HCT116 (cell line): ENCODE measurements around the gene PWWP2B. TPM values are rescaled to one million over a fixed set of nuclear protein-coding genes. Genes with fewer than 3 reads are reported as not detected.

Experiments used
- ATAC-seq: fragments of 200-7000 bp; cut with Tn5 transposase; 2 replicates; pipeline ENCODE4 v1.9.1; 2020; ENCODE audit warnings: mild to moderate bottlenecking, moderate library complexity
- BruUV-seq: library from RNA; stranded (reverse); fragments of 400-500 nt; replicated peaks from 2 replicates; lab custom pipeline; 2021; lab: Mats Ljungman, UMichigan
- CTCF ChIA-PET: fragments of 300-600 bp; sonication (Branson Sonifier 250); formaldehyde crosslinking; loops from one replicate; lab custom pipeline; 2021; ENCODE audit warnings: antibody characterized with exemption; lab: Charles Lee
- POLR2A ChIA-PET: fragments of 300-600, 350-600 bp; sonication (Branson Sonifier 250); formaldehyde crosslinking; loops from one replicate; lab custom pipeline; 2021; ENCODE audit warnings: antibody characterized with exemption; lab: Charles Lee
- RAD21 ChIA-PET, 2 experiments: fragments of 300-600 bp; sonication (Branson Sonifier 250); formaldehyde crosslinking; loops; one replicate each; lab custom pipeline; 2023; ENCODE audit warnings: low total read pairs in 2 of 2; ENCODE audit not compliant: uncharacterized antibody in 2 of 2, unreplicated experiment in 2 of 2, low non-redundant PET in 1 of 2; lab: Charles Lee
- DNase-seq: peaks from one replicate; pipeline ENCODE4 v3.0.0-alpha.2; 2010; ENCODE audit warnings: low read depth, low spot score
- H2AFZ ChIP-seq: fragments of 200-600 bp; shearing (Covaris generic), sonication (generic); 2 replicates; pipeline ENCODE4 v1.6.1; 2017; ENCODE audit warnings: low read depth, mixed run types, mixed read lengths, antibody characterized with exemption, low read length; ENCODE audit not compliant: poor library complexity, severe bottlenecking
- H3K27ac ChIP-seq: 2 replicates; pipeline ENCODE4 v1.5.1; 2012; ENCODE audit warnings: low read depth, low read length
- H3K27me3 ChIP-seq: fragments of 200-600 bp; sonication (generic); 2 replicates; pipeline ENCODE4 v1.6.1; 2016; ENCODE audit warnings: mixed run types, low read length, mixed read lengths; ENCODE audit not compliant: insufficient read depth
- H3K36me3 ChIP-seq, 2 experiments: fragments of 200-500 bp in 1 of 2; fragments of 200-600 bp in 1 of 2; sonication (Bioruptor generic) in 1 of 2; sonication (generic) in 1 of 2; 2 replicates each; pipeline versions ENCODE4 v1.5.1 to v1.6.1; 2014 to 2016; ENCODE audit warnings: low read length in 2 of 2, inconsistent platforms in 1 of 2, mixed read lengths in 1 of 2, mixed run types in 1 of 2; ENCODE audit not compliant: insufficient read depth in 2 of 2, control insufficient read depth in 1 of 2
- H3K4me1 ChIP-seq, 2 experiments: fragments of 200-600 bp in 1 of 2; sonication (generic) in 1 of 2; 2 replicates each; pipeline versions ENCODE4 v1.5.1 to v1.6.1; 2012 to 2017; ENCODE audit warnings: low read length in 2 of 2, inconsistent platforms in 1 of 2, mild to moderate bottlenecking in 1 of 2, mixed read lengths in 1 of 2, mixed run types in 1 of 2, moderate library complexity in 1 of 2; ENCODE audit not compliant: insufficient read depth in 2 of 2, control insufficient read depth in 1 of 2
- H3K4me2 ChIP-seq: fragments of 200-600 bp; sonication (generic); 2 replicates; pipeline ENCODE4 v1.6.1; 2017; ENCODE audit warnings: mixed run types, low read length, mixed read lengths
- H3K4me3 ChIP-seq, 2 experiments: fragments of 200-600 bp in 1 of 2; sonication (generic) in 1 of 2; replicated peaks in 1 of 2; 2 replicates each; pipeline ENCODE4 v1.5.1; 2011 to 2016; ENCODE audit warnings: low read length in 2 of 2, control low read depth in 1 of 2, low read depth in 1 of 2, mild to moderate bottlenecking in 1 of 2, mixed read lengths in 1 of 2, mixed run types in 1 of 2
- H3K79me2 ChIP-seq: fragments of 200-600 bp; sonication (generic); 2 replicates; pipeline ENCODE4 v1.6.1; 2017; ENCODE audit warnings: mild to moderate bottlenecking, mixed run types, low read length, moderate library complexity, mixed read lengths; ENCODE audit not compliant: insufficient read depth
- H3K9ac ChIP-seq: fragments of 200-600 bp; sonication (generic); 2 replicates; pipeline ENCODE4 v1.6.1; 2016; ENCODE audit warnings: low read length, mixed read lengths
- H3K9me2 ChIP-seq: fragments of 200-600 bp; sonication (generic), shearing (Covaris generic); 2 replicates; pipeline ENCODE4 v1.6.1; 2017; ENCODE audit warnings: mixed run types, mild to moderate bottlenecking, moderate library complexity; ENCODE audit not compliant: insufficient read depth
- H3K9me3 ChIP-seq, 2 experiments: fragments of 200-500 bp in 1 of 2; fragments of 200-600 bp in 1 of 2; sonication (Bioruptor generic) in 1 of 2; sonication (generic) in 1 of 2; 2 replicates each; pipeline ENCODE4 v1.6.1; 2014 to 2017; ENCODE audit warnings: low read length in 2 of 2, mixed read lengths in 2 of 2, inconsistent platforms in 1 of 2, low read depth in 1 of 2, mild to moderate bottlenecking in 1 of 2, mixed run types in 1 of 2, moderate library complexity in 1 of 2; ENCODE audit not compliant: control insufficient read depth in 1 of 2, insufficient read depth in 1 of 2
- H4K20me1 ChIP-seq: fragments of 200-600 bp; sonication (generic), shearing (Covaris generic); 2 replicates; pipeline ENCODE4 v1.6.1; 2017; ENCODE audit warnings: mixed run types, mild to moderate bottlenecking, moderate library complexity; ENCODE audit not compliant: insufficient read depth
- CEBPB ChIP-seq: IDR thresholded peaks from 2 replicates; pipeline ENCODE4 v1.6.1; 2012; ENCODE audit warnings: low read depth
- EGR1 ChIP-seq: IDR thresholded peaks from 2 replicates; pipeline ENCODE4 v1.6.1; 2012; ENCODE audit warnings: low read depth
- ELF1 ChIP-seq: IDR thresholded peaks from 2 replicates; pipeline ENCODE4 v1.6.1; 2012; ENCODE audit warnings: low read depth, borderline replicate concordance
- JUND ChIP-seq: IDR thresholded peaks from 2 replicates; pipeline ENCODE4 v1.6.1; 2012
- POLR2AphosphoS5 ChIP-seq: IDR thresholded peaks from 2 replicates; pipeline ENCODE4 v1.6.1; 2011; ENCODE audit warnings: mild to moderate bottlenecking, low read depth, low read length, moderate library complexity
- RAD21 ChIP-seq: IDR thresholded peaks from 2 replicates; pipeline ENCODE4 v1.6.1; 2012; ENCODE audit warnings: low read depth, mild to moderate bottlenecking
- SIN3A ChIP-seq: IDR thresholded peaks from 2 replicates; pipeline ENCODE4 v1.6.1; 2012; ENCODE audit warnings: low read depth
- SP1 ChIP-seq: IDR thresholded peaks from 2 replicates; pipeline ENCODE4 v1.6.1; 2012; ENCODE audit warnings: low read depth
- YY1 ChIP-seq: IDR thresholded peaks from 2 replicates; pipeline ENCODE4 v1.6.1; 2011; ENCODE audit warnings: low read length, low read depth, moderate library complexity, mild to moderate bottlenecking; ENCODE audit not compliant: insufficient replicate concordance; ENCODE audit errors: extremely low read depth
- ZNF274 ChIP-seq: fragments of 200-500 bp; sonication (Bioruptor generic); IDR thresholded peaks from 2 replicates; pipeline ENCODE4 v1.6.1; 2014; ENCODE audit warnings: mild to moderate bottlenecking, low read depth, low read length, inconsistent platforms
- intact Hi-C: fragments of 100-400 bp; cut with micrococcal nuclease; formaldehyde crosslinking; loops from 2 replicates; pipeline ENCODE4 v1.10.0; 2022
- total RNA-seq: library from RNA; stranded (reverse); gene quantifications from one replicate; pipeline ENCODE4 v1.2.1, GENCODE V29; 2021; ENCODE audit not compliant: unreplicated experiment
- TF ChIP-seq, protein P1 (sequence below): IDR thresholded peaks from 2 replicates; pipeline ENCODE4 v1.6.1; 2012
- TF ChIP-seq, protein P2 (sequence below), 3 experiments: fragments of 200-600 bp in 1 of 3; sonication (generic) in 1 of 3; IDR thresholded peaks in 2 of 3; conservative IDR thresholded peaks in 1 of 3; 2 replicates each; pipeline ENCODE4 v1.5.1; 2012 to 2017; ENCODE audit warnings: low read depth in 2 of 3, low read length in 2 of 3, antibody characterized with exemption in 1 of 3, borderline replicate concordance in 1 of 3, control low read depth in 1 of 3, mild to moderate bottlenecking in 1 of 3, mixed read lengths in 1 of 3, mixed run types in 1 of 3, moderate library complexity in 1 of 3; ENCODE audit not compliant: insufficient read depth in 1 of 3

The PWWP2B gene
- total RNA-seq, 1 experiment from 2014 or later, result 13.9 TPM

DNA sequence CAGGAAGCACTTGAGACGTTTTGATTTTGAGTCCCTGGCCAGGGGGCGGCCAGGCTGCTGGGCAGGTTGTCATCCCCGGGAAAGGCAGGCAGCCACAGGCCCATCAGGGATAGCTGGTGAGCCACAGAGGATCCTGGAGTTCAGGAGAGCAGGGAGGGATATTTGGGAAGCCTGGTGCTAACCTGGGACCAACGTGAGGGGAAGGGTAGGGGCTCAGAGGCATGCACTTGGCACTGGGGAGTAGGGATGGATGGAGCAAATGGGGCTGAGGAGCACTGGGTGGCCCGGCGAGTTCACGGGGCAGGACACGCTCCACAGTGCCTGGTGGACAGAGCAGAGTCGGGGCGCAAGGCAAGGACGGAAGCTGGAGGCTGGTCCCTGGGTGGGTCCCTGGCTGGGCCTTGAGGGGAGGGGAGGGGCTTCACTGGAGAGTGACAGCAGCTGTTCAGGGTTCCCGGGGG, 34.8 kb upstream of the PWWP2B start:
- no TSS peak for BruUV-seq
- H3K9ac ChIP-seq, result no peak overlapping the region
- POLR2A ChIA-PET, result no interaction called here

DNA sequence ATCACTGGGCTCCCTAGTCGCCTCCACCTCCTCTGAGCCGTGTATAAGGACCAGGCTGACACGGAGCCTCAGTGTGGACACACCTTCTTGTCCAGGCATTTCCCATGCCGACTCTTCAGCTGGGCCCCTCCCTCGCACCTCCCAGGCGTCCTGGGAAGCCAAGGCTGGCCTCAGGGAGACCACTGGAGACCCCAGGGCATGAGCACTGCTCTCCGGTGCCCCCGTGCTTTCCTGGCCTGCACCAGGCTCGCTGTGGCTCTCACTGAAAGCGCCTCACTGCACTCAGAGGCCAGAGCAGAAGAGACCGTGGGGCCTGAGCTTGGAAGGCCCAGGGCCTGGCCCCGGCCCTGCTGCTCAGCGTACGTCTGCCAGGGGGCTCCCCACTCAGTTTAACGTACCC, 33.6 kb upstream of the PWWP2B start:
- no peaks in the 10 kb centered on the region for H3K4me1 ChIP-seq
- RAD21 ChIA-PET, result no interaction called here
- H3K79me2 ChIP-seq, result no peaks in the 10 kb centered on the region
- no peak overlapping the region for H3K27ac ChIP-seq
- intact Hi-C loops, result no loop called here
- H3K9me3 ChIP-seq, result no peaks in the 10 kb centered on the region
- no peak overlapping the region for H3K4me3 ChIP-seq
- no peak for TF ChIP-seq EGR1
- TF ChIP-seq CEBPB, result no peak
- TF ChIP-seq, protein P1, sequence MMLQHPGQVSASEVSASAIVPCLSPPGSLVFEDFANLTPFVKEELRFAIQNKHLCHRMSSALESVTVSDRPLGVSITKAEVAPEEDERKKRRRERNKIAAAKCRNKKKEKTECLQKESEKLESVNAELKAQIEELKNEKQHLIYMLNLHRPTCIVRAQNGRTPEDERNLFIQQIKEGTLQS, result no peak
- TF ChIP-seq POLR2AphosphoS5, result no peak
- CTCF ChIA-PET, result no interaction called here
- POLR2A ChIA-PET, result no interaction called here
- no peak overlapping the region for H3K9ac ChIP-seq
- H3K36me3 ChIP-seq, result no peaks in the 10 kb centered on the region
- ATAC-seq (no peak), DNase-seq (no peak)
- no TSS peak for BruUV-seq
- no peaks in the 10 kb centered on the region for H3K27me3 ChIP-seq
- H4K20me1 ChIP-seq, result no peaks in the 10 kb centered on the region
- H3K4me2 ChIP-seq, result no peak overlapping the region
- H2AFZ ChIP-seq, result no peak overlapping the region
- H3K9me2 ChIP-seq, result no peaks in the 10 kb centered on the region

More for the DNA sequence above, 34.8 kb upstream of the PWWP2B start:
- H3K9me2 ChIP-seq, result no peaks in the 10 kb centered on the region
- H3K79me2 ChIP-seq, result no peaks in the 10 kb centered on the region
- ATAC-seq (no peak), DNase-seq (no peak)
- no peaks in the 10 kb centered on the region for H3K27me3 ChIP-seq
- H2AFZ ChIP-seq, result no peak overlapping the region
- no peak overlapping the region for H3K27ac ChIP-seq
- ChIA-PET RAD21 (no interaction called here), CTCF (no interaction called here)
- no peaks in the 10 kb centered on the region for H3K9me3 ChIP-seq
- H3K4me1 ChIP-seq, result no peaks in the 10 kb centered on the region
- TF ChIP-seq ZNF274, result no peak
- TF ChIP-seq SIN3A, result no peak
- TF ChIP-seq POLR2AphosphoS5, result no peak
- no peak for TF ChIP-seq EGR1
- TF ChIP-seq YY1, result no peak
- TF ChIP-seq RAD21, result no peak
- no peak for TF ChIP-seq SP1
- no peak for TF ChIP-seq JUND
- TF ChIP-seq, protein P2, sequence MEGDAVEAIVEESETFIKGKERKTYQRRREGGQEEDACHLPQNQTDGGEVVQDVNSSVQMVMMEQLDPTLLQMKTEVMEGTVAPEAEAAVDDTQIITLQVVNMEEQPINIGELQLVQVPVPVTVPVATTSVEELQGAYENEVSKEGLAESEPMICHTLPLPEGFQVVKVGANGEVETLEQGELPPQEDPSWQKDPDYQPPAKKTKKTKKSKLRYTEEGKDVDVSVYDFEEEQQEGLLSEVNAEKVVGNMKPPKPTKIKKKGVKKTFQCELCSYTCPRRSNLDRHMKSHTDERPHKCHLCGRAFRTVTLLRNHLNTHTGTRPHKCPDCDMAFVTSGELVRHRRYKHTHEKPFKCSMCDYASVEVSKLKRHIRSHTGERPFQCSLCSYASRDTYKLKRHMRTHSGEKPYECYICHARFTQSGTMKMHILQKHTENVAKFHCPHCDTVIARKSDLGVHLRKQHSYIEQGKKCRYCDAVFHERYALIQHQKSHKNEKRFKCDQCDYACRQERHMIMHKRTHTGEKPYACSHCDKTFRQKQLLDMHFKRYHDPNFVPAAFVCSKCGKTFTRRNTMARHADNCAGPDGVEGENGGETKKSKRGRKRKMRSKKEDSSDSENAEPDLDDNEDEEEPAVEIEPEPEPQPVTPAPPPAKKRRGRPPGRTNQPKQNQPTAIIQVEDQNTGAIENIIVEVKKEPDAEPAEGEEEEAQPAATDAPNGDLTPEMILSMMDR (IDR thresholded peaks at IDR 0.05 in 2 of 3, conservative IDR thresholded peaks at IDR 0.05 in 1 of 3; ENCODE audit: borderline replicate concordance in 1 of 3, insufficient read depth in 1 of 3, low read depth in 2 of 3, low read length in 2 of 3), result no peak
- no peak for TF ChIP-seq ELF1
- H3K4me2 ChIP-seq, result no peak overlapping the region
- no peak overlapping the region for H3K4me3 ChIP-seq
- H4K20me1 ChIP-seq, result no peaks in the 10 kb centered on the region
- H3K36me3 ChIP-seq, result no peaks in the 10 kb centered on the region
- intact Hi-C loops, result no loop called here
